HEK293 (cell line): ENCODE results near the gene LENEP.
A peak's percentile ranks its signal among the peaks of the same experiment; 100 is the strongest.

Source experiments
- GLI4 ChIP-seq: fragments of 450-650 bp; formaldehyde crosslinking; IDR thresholded peaks from 2 replicates; pipeline ENCODE4 v1.5.1; 2016; ENCODE audit warnings: missing biosample characterization, missing genetic modification characterization
- KLF16 ChIP-seq: fragments of 450-650 bp; formaldehyde crosslinking; IDR thresholded peaks from 2 replicates; pipeline ENCODE4 v1.5.1; 2017; ENCODE audit warnings: missing biosample characterization, missing genetic modification characterization
- REPIN1 ChIP-seq: fragments of 450-650 bp; formaldehyde crosslinking; IDR thresholded peaks from 2 replicates; pipeline ENCODE4 v1.5.1; 2017; ENCODE audit warnings: missing biosample characterization, missing genetic modification characterization, low read depth
- ZNF211 ChIP-seq: fragments of 450-650 bp; formaldehyde crosslinking; IDR thresholded peaks from 2 replicates; pipeline ENCODE4 v1.5.1; 2016; ENCODE audit warnings: low read depth, missing biosample characterization, missing genetic modification characterization
- ZNF221 ChIP-seq: fragments of 450-650 bp; formaldehyde crosslinking; IDR thresholded peaks from 2 replicates; pipeline ENCODE4 v1.5.1; 2017; ENCODE audit warnings: missing biosample characterization, missing genetic modification characterization, borderline replicate concordance
- ZNF292 ChIP-seq: fragments of 450-650 bp; formaldehyde crosslinking; IDR thresholded peaks from 2 replicates; pipeline ENCODE4 v1.5.1; 2016; ENCODE audit warnings: low read depth, missing biosample characterization, missing genetic modification characterization, borderline replicate concordance
- ZNF302 ChIP-seq: fragments of 450-650 bp; formaldehyde crosslinking; IDR thresholded peaks from 2 replicates; pipeline ENCODE4 v1.5.1; 2016; ENCODE audit warnings: missing biosample characterization, missing genetic modification characterization, low read depth
- ZNF350 ChIP-seq: fragments of 450-650 bp; formaldehyde crosslinking; IDR thresholded peaks from 2 replicates; pipeline ENCODE4 v1.5.0; 2017; ENCODE audit warnings: missing biosample characterization, mild to moderate bottlenecking, missing genetic modification characterization
- ZNF548 ChIP-seq: fragments of 450-650 bp; formaldehyde crosslinking; IDR thresholded peaks from 2 replicates; pipeline ENCODE4 v1.5.1; 2016; ENCODE audit warnings: missing biosample characterization, missing genetic modification characterization
- ZNF549 ChIP-seq: fragments of 450-650 bp; IDR thresholded peaks from 2 replicates; pipeline ENCODE4 v1.5.1; 2018; ENCODE audit warnings: missing biosample characterization, missing genetic modification characterization, mild to moderate bottlenecking, inconsistent platforms, moderate library complexity
- ZNF624 ChIP-seq: fragments of 450-650 bp; formaldehyde crosslinking; IDR thresholded peaks from 2 replicates; pipeline ENCODE4 v1.5.1; 2017; ENCODE audit warnings: missing biosample characterization, missing genetic modification characterization
- ZNF654 ChIP-seq: fragments of 450-650 bp; formaldehyde crosslinking; IDR thresholded peaks from 2 replicates; pipeline ENCODE4 v1.5.1; 2016; ENCODE audit warnings: low read depth, missing biosample characterization, missing genetic modification characterization
- ZNF76 ChIP-seq: fragments of 450-650 bp; formaldehyde crosslinking; IDR thresholded peaks from 2 replicates; pipeline ENCODE4; 2016; ENCODE audit warnings: low read depth, missing biosample characterization, missing genetic modification characterization, borderline replicate concordance
- ZNF830 ChIP-seq: fragments of 450-650 bp; IDR thresholded peaks from 2 replicates; pipeline ENCODE4 v1.5.0; 2018; ENCODE audit warnings: missing biosample characterization, missing genetic modification characterization, low read depth, mild to moderate bottlenecking, moderate library complexity
- TF ChIP-seq, protein P1 (sequence below): fragments of 450-650 bp; formaldehyde crosslinking; IDR thresholded peaks from 2 replicates; pipeline ENCODE4 v1.5.1; 2016; ENCODE audit warnings: missing biosample characterization, missing genetic modification characterization, borderline replicate concordance
- TF ChIP-seq, protein P2 (sequence below): fragments of 450-650 bp; formaldehyde crosslinking; IDR thresholded peaks from 2 replicates; pipeline ENCODE4 v1.5.1; 2016; ENCODE audit warnings: missing biosample characterization, missing genetic modification characterization
- TF ChIP-seq, protein P3 (sequence below): fragments of 450-650 bp; formaldehyde crosslinking; IDR thresholded peaks from 2 replicates; pipeline ENCODE4 v1.5.1; 2016; ENCODE audit warnings: missing biosample characterization, missing genetic modification characterization
- TF ChIP-seq, protein P4 (sequence below): fragments of 450-650 bp; formaldehyde crosslinking; IDR thresholded peaks from 2 replicates; pipeline ENCODE4; 2016; ENCODE audit warnings: missing biosample characterization, missing genetic modification characterization
- TF ChIP-seq, protein P5 (sequence below): fragments of 450-650 bp; formaldehyde crosslinking; IDR thresholded peaks from 2 replicates; pipeline ENCODE4 v1.5.1; 2016; ENCODE audit warnings: missing biosample characterization, missing genetic modification characterization
- TF ChIP-seq, protein P6 (sequence below): fragments of 450-650 bp; formaldehyde crosslinking; IDR thresholded peaks from 2 replicates; pipeline ENCODE4 v1.5.1; 2016; ENCODE audit warnings: missing biosample characterization, missing genetic modification characterization
- TF ChIP-seq, protein P7 (sequence below): fragments of 450-650 bp; formaldehyde crosslinking; IDR thresholded peaks from 2 replicates; pipeline ENCODE4 v1.5.1; 2016; ENCODE audit warnings: missing biosample characterization, missing genetic modification characterization
- TF ChIP-seq, protein P8 (sequence below): fragments of 450-650 bp; formaldehyde crosslinking; IDR thresholded peaks from 2 replicates; pipeline ENCODE4 v1.5.1; 2017; ENCODE audit warnings: missing biosample characterization, missing genetic modification characterization

Gene LENEP

DNA sequence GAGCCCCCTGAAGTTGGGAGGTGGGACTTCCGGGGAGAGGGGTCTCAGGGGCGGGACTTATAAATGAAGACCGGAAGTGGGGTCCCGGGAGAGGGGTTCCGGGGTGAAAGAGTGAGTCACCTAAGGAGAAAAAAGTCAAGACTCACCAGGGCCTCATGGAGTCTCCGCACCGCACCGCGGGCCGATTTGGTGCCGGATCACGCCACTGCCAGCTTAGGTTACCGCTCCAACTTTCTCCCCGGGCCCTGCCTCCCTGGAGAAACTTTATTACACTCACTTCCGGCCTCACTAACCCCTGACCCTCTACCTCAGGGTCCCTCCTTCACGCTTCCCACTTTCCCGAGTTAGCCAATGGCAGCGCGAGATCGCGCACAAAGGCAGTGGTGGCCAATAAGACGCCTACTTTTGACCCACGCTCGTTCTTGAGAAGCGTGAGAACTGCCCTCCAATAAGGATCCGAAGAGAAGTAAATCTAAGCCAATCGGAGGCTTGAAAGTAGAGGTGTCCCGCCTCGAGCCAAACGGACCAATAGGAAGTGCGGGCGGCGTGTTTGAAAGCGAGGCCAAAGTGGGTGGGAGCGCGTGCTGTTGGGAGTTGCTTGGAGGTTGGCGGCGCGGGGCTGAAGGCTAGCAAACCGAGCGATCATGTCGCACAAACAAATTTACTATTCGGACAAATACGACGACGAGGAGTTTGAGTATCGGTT is 19.1 kb upstream of the LENEP start, which contains the start of gene CKS1B (continued):
- TF ChIP-seq, protein P1, sequence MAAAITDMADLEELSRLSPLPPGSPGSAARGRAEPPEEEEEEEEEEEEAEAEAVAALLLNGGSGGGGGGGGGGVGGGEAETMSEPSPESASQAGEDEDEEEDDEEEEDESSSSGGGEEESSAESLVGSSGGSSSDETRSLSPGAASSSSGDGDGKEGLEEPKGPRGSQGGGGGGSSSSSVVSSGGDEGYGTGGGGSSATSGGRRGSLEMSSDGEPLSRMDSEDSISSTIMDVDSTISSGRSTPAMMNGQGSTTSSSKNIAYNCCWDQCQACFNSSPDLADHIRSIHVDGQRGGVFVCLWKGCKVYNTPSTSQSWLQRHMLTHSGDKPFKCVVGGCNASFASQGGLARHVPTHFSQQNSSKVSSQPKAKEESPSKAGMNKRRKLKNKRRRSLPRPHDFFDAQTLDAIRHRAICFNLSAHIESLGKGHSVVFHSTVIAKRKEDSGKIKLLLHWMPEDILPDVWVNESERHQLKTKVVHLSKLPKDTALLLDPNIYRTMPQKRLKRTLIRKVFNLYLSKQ, result no peak
- TF ChIP-seq ZNF830 (tag by site-specific recombination) (no peak), ZNF302 (no peak), REPIN1 (no peak), ZNF76 (peak; percentile 11), KLF16 (no peak; the same call in 1 of the 2 replicates), ZNF292 (tag by site-specific recombination) (no peak), ZNF350 (no peak), ZNF221 (tag by site-specific recombination) (no peak), ZNF624 (no peak), GLI4 (no peak), ZNF548 (tag by site-specific recombination) (no peak), ZNF211 (no peak), ZNF549 (no peak), ZNF654 (tag by site-specific recombination) (no peak)
- TF ChIP-seq, protein P2, sequence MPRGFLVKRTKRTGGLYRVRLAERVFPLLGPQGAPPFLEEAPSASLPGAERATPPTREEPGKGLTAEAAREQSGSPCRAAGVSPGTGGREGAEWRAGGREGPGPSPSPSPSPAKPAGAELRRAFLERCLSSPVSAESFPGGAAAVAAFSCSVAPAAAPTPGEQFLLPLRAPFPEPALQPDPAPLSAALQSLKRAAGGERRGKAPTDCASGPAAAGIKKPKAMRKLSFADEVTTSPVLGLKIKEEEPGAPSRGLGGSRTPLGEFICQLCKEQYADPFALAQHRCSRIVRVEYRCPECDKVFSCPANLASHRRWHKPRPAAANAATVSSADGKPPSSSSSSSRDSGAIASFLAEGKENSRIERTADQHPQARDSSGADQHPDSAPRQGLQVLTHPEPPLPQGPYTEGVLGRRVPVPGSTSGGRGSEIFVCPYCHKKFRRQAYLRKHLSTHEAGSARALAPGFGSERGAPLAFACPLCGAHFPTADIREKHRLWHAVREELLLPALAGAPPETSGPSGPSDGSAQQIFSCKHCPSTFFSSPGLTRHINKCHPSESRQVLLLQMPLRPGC (tag by site-specific recombination), result 0 out of 2 replicates have a peak, but pooled peaks have one; percentile 60
- TF ChIP-seq, protein P3, sequence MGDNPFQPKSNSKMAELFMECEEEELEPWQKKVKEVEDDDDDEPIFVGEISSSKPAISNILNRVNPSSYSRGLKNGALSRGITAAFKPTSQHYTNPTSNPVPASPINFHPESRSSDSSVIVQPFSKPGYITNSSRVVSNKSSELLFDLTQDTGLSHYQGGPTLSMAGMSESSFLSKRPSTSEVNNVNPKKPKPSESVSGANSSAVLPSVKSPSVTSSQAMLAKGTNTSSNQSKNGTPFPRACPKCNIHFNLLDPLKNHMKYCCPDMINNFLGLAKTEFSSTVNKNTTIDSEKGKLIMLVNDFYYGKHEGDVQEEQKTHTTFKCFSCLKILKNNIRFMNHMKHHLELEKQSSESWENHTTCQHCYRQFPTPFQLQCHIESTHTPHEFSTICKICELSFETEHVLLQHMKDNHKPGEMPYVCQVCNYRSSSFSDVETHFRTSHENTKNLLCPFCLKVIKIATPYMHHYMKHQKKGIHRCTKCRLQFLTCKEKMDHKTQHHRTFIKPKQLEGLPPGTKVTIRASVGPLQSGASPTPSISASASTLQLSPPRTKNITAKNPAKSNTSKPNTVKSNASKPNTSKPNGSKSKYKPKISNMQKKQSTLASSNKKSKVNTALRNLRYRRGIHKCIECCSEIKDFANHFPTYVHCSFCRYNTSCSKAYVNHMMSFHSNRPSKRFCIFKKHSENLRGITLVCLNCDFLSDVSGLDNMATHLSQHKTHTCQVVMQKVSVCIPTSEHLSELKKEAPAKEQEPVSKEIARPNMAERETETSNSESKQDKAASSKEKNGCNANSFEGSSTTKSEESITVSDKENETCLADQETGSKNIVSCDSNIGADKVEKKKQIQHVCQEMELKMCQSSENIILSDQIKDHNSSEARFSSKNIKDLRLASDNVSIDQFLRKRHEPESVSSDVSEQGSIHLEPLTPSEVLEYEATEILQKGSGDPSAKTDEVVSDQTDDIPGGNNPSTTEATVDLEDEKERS, result no peak
- TF ChIP-seq, protein P4, sequence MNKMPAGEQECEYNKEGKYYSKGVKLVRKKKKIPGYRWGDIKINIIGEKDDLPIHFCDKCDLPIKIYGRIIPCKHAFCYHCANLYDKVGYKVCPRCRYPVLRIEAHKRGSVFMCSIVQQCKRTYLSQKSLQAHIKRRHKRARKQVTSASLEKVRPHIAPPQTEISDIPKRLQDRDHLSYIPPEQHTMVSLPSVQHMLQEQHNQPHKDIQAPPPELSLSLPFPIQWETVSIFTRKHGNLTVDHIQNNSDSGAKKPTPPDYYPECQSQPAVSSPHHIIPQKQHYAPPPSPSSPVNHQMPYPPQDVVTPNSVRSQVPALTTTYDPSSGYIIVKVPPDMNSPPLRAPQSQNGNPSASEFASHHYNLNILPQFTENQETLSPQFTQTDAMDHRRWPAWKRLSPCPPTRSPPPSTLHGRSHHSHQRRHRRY (tag by site-specific recombination), result no peak
- TF ChIP-seq, protein P5, sequence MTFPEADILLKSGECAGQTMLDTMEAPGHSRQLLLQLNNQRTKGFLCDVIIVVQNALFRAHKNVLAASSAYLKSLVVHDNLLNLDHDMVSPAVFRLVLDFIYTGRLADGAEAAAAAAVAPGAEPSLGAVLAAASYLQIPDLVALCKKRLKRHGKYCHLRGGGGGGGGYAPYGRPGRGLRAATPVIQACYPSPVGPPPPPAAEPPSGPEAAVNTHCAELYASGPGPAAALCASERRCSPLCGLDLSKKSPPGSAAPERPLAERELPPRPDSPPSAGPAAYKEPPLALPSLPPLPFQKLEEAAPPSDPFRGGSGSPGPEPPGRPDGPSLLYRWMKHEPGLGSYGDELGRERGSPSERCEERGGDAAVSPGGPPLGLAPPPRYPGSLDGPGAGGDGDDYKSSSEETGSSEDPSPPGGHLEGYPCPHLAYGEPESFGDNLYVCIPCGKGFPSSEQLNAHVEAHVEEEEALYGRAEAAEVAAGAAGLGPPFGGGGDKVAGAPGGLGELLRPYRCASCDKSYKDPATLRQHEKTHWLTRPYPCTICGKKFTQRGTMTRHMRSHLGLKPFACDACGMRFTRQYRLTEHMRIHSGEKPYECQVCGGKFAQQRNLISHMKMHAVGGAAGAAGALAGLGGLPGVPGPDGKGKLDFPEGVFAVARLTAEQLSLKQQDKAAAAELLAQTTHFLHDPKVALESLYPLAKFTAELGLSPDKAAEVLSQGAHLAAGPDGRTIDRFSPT (tag by site-specific recombination), result no peak
- TF ChIP-seq, protein P6, sequence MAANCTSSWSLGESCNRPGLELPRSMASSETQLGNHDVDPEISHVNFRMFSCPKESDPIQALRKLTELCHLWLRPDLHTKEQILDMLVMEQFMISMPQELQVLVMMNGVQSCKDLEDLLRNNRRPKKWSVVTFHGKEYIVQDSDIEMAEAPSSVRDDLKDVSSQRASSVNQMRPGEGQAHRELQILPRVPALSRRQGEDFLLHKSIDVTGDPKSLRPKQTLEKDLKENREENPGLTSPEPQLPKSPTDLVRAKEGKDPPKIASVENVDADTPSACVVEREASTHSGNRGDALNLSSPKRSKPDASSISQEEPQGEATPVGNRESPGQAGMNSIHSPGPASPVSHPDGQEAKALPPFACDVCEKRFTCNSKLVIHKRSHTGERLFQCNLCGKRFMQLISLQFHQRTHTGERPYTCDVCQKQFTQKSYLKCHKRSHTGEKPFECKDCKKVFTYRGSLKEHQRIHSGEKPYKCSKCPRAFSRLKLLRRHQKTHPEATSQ (tag by site-specific recombination), result no peak
- TF ChIP-seq, protein P7, sequence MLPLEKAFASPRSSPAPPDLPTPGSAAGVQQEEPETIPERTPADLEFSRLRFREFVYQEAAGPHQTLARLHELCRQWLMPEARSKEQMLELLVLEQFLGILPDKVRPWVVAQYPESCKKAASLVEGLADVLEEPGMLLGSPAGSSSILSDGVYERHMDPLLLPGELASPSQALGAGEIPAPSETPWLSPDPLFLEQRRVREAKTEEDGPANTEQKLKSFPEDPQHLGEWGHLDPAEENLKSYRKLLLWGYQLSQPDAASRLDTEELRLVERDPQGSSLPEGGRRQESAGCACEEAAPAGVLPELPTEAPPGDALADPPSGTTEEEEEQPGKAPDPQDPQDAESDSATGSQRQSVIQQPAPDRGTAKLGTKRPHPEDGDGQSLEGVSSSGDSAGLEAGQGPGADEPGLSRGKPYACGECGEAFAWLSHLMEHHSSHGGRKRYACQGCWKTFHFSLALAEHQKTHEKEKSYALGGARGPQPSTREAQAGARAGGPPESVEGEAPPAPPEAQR, result no peak
- TF ChIP-seq, protein P8, sequence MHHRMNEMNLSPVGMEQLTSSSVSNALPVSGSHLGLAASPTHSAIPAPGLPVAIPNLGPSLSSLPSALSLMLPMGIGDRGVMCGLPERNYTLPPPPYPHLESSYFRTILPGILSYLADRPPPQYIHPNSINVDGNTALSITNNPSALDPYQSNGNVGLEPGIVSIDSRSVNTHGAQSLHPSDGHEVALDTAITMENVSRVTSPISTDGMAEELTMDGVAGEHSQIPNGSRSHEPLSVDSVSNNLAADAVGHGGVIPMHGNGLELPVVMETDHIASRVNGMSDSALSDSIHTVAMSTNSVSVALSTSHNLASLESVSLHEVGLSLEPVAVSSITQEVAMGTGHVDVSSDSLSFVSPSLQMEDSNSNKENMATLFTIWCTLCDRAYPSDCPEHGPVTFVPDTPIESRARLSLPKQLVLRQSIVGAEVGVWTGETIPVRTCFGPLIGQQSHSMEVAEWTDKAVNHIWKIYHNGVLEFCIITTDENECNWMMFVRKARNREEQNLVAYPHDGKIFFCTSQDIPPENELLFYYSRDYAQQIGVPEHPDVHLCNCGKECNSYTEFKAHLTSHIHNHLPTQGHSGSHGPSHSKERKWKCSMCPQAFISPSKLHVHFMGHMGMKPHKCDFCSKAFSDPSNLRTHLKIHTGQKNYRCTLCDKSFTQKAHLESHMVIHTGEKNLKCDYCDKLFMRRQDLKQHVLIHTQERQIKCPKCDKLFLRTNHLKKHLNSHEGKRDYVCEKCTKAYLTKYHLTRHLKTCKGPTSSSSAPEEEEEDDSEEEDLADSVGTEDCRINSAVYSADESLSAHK, result peak; percentile 51; the same call in 1 of the 2 replicates
